ENCODE results near the gene GRIN2A.

DNA sequence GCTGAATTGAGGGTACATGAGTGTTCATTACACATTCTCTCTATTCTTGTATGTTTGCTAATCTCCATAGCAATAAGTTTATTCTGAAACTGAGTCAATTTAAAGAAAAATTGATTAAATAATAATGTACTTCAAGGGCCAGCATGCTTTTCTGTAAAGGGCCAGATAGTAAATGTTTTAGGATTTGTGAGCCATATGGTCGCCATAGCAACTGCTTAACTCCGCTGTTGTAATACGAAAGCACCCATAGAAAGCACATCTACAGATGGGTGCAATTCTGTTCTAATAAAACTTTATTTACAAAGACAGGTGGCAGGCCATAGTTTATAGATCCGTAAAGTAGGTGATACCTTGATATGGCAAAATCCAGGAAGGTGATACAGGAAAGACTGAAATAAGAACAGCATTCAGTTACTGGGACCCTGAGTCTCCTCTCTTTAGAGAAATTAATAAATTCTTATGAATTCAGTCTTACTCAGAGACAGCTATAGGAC, 36.6 kb downstream of the GRIN2A start:
- TF ChIP-seq POLR2AphosphoS5 (IDR thresholded peaks at IDR 0.05; ENCODE audit: low read depth, low read length): no peak
- TF ChIP-seq CTCF (IDR thresholded peaks at IDR 0.05; ENCODE audit: control extremely low read depth in 1 of 3, insufficient read depth in 1 of 3, low read depth in 1 of 3, low read length in 3 of 3): no peak
- no peak for TF ChIP-seq SIRT6 (IDR thresholded peaks at IDR 0.05; ENCODE audit: low read length)
- TF ChIP-seq NRF1 (IDR thresholded peaks at IDR 0.05; ENCODE audit: low read depth, low read length): no peak
- TF ChIP-seq JUND (IDR thresholded peaks at IDR 0.05; ENCODE audit: low read length): no peak
- no peak for TF ChIP-seq EGR1 (IDR thresholded peaks at IDR 0.05; ENCODE audit: borderline replicate concordance, low read depth, low read length)
- no peak for TF ChIP-seq EP300 (IDR thresholded peaks at IDR 0.05; ENCODE audit: borderline replicate concordance in 1 of 2, low read depth in 2 of 2, low read length in 2 of 2)
- TF ChIP-seq KDM1A (IDR thresholded peaks at IDR 0.05; ENCODE audit: borderline replicate concordance, low read length): no peak
- no peak for TF ChIP-seq HDAC2 (IDR thresholded peaks at IDR 0.05; ENCODE audit: borderline replicate concordance in 1 of 2, low read depth in 2 of 2, low read length in 2 of 2)
- no peak for TF ChIP-seq SP1 (IDR thresholded peaks at IDR 0.05; ENCODE audit: low read depth, low read length)
- TF ChIP-seq FOSL1 (IDR thresholded peaks at IDR 0.05; ENCODE audit: insufficient read depth, low read depth, low read length): no peak
- TF ChIP-seq ZNF274 (IDR thresholded peaks at IDR 0.05; ENCODE audit: borderline replicate concordance, extremely low read depth, low read length): no peak
- no peak for TF ChIP-seq TEAD4 (IDR thresholded peaks at IDR 0.05; ENCODE audit: low read depth, low read length)
